ENCODE measurements around the gene SIN3A.

- TF ChIP-seq EZH2 (IDR thresholded peaks at IDR 0.05; ENCODE audit: low read length, missing control alignments), result no peak
- TF ChIP-seq, protein P1, sequence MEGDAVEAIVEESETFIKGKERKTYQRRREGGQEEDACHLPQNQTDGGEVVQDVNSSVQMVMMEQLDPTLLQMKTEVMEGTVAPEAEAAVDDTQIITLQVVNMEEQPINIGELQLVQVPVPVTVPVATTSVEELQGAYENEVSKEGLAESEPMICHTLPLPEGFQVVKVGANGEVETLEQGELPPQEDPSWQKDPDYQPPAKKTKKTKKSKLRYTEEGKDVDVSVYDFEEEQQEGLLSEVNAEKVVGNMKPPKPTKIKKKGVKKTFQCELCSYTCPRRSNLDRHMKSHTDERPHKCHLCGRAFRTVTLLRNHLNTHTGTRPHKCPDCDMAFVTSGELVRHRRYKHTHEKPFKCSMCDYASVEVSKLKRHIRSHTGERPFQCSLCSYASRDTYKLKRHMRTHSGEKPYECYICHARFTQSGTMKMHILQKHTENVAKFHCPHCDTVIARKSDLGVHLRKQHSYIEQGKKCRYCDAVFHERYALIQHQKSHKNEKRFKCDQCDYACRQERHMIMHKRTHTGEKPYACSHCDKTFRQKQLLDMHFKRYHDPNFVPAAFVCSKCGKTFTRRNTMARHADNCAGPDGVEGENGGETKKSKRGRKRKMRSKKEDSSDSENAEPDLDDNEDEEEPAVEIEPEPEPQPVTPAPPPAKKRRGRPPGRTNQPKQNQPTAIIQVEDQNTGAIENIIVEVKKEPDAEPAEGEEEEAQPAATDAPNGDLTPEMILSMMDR (conservative IDR thresholded peaks at IDR 0.05 in 1 of 2, IDR thresholded peaks at IDR 0.05 in 1 of 2; ENCODE audit: low read depth in 1 of 2, low read length in 2 of 2), result no peak
These were observed 32.5 kb upstream of the SIN3A start for GRCh38 chr15:75483961-75484360.
